Measurements from ENCODE around the gene FBXL4. TPM values are rescaled to one million over a fixed set of nuclear protein-coding genes. Genes with fewer than 3 reads are reported as not detected.

The FBXL4 gene
- polyA plus RNA-seq, 1 of the 3 experiments (the other 2 are of a cell fraction): 8.1 TPM

- TF ChIP-seq REST (IDR thresholded peaks at IDR 0.05; ENCODE audit: low read depth, low read length) (no peak), NRF1 (IDR thresholded peaks at IDR 0.05; ENCODE audit: low read depth, low read length) (no peak), USF2 (IDR thresholded peaks at IDR 0.05; ENCODE audit: borderline replicate concordance, low read depth, low read length) (no peak), MEF2A (IDR thresholded peaks at IDR 0.05; ENCODE audit: borderline replicate concordance, low read depth) (no peak), MAX (IDR thresholded peaks at IDR 0.05; ENCODE audit: low read depth) (no peak), TCF12 (IDR thresholded peaks at IDR 0.05) (no peak)
Observed at GRCh38 chr6:98871057-98871456, 76.7 kb downstream of the FBXL4 start (continued).

- no peaks in the 10 kb centered on the region for H3K4me1 ChIP-seq (ENCODE audit: control insufficient read depth in 1 of 2, insufficient read depth in 2 of 2, low read depth in 1 of 2, low read length in 1 of 2)
- TF ChIP-seq TEAD4 (IDR thresholded peaks at IDR 0.05; ENCODE audit: borderline replicate concordance, insufficient read depth) (no peak), REST (IDR thresholded peaks at IDR 0.05; ENCODE audit: low read depth, low read length) (no peak)
- H3K4me2 ChIP-seq: no peak overlapping the region
- POLR2A ChIA-PET: no interaction called here
- H3K4me3 ChIP-seq (ENCODE audit: low read depth in 2 of 2, low read length in 1 of 2): no peak overlapping the region
- H3K27ac ChIP-seq (ENCODE audit: low read depth in 2 of 2, low read length in 1 of 2): no peak overlapping the region
- H3K9ac ChIP-seq: no peak overlapping the region
- H2AFZ ChIP-seq (ENCODE audit: low read depth): no peak overlapping the region
- no peak for DNase-seq
- peaks cover 6 to 15% of the 10 kb centered on the region in 2 experiments for H3K36me3 ChIP-seq (replicated peaks in 1 of 2; ENCODE audit: control insufficient read depth in 1 of 2, insufficient read depth in 2 of 2, low read length in 1 of 2)
- H3K27me3 ChIP-seq (ENCODE audit: insufficient read depth): no peaks in the 10 kb centered on the region
- WGBS (ENCODE audit: low lambda C conversion rate): 96% methylated on average over 6 of the region's 6 CpGs
- no peaks in the 10 kb centered on the region for H3F3A ChIP-seq (replicated peaks; ENCODE audit: insufficient read depth)
- H3K9me2 ChIP-seq: no peaks in the 10 kb centered on the region
- H3K9me3 ChIP-seq: no peaks in the 10 kb centered on the region; the same call in 1 of the 2 replicates
- no peaks in the 10 kb centered on the region for H3K79me2 ChIP-seq (ENCODE audit: insufficient read depth)
- no peaks in the 10 kb centered on the region for H4K20me1 ChIP-seq (ENCODE audit: insufficient read depth)
- CTCF ChIA-PET: no interaction called here
Observed at GRCh38 chr6:98864497-98864896, 83.2 kb downstream of the FBXL4 start.
